H9 (cell line): ENCODE data around the gene USP28. TPM values are rescaled to one million over a fixed set of nuclear protein-coding genes. Genes with fewer than 3 reads are reported as not detected.
"Not testable (repeated sequence)": the region's sequence is repeated elsewhere in the genome, so short reads cannot be mapped to it uniquely, and the experiment has no call there.

Source experiments
- DNase-seq: peaks from one replicate; pipeline ENCODE4 v3.0.0-alpha.2; 2017
- H2AFZ ChIP-seq: one replicate; pipeline ENCODE4 v1.6.1; 2013; ENCODE audit warnings: mild to moderate bottlenecking, low read length, control low read depth, moderate library complexity
- H2AK5ac ChIP-seq: 2 replicates; pipeline ENCODE4 v1.6.1; 2013; ENCODE audit warnings: low read length, control low read depth, mixed read lengths; ENCODE audit not compliant: insufficient read length
- H2BK120ac ChIP-seq: one replicate; pipeline ENCODE4 v1.6.1; 2013; ENCODE audit warnings: low read depth, mild to moderate bottlenecking, low read length, control low read depth, inconsistent platforms; ENCODE audit not compliant: poor library complexity, severe bottlenecking
- H2BK12ac ChIP-seq: 2 replicates; pipeline ENCODE4 v1.6.1; 2013; ENCODE audit warnings: low read length, control low read depth, mixed read lengths, low read depth; ENCODE audit not compliant: insufficient read length
- H2BK15ac ChIP-seq: 2 replicates; pipeline ENCODE4 v1.6.1; 2013; ENCODE audit warnings: low read depth, low read length, control low read depth
- H2BK20ac ChIP-seq: one replicate; pipeline ENCODE4 v1.6.1; 2013; ENCODE audit warnings: low read depth, mild to moderate bottlenecking, low read length, control low read depth, inconsistent platforms; ENCODE audit not compliant: poor library complexity, severe bottlenecking
- H2BK5ac ChIP-seq: 2 replicates; pipeline ENCODE4 v1.6.1; 2013; ENCODE audit warnings: low read length, control low read depth, mixed read lengths; ENCODE audit not compliant: insufficient read length
- H3K14ac ChIP-seq: 2 replicates; pipeline ENCODE4 v1.6.1; 2013; ENCODE audit warnings: low read length, control low read depth; ENCODE audit not compliant: insufficient read depth
- H3K18ac ChIP-seq: 2 replicates; pipeline ENCODE4 v1.6.1; 2013; ENCODE audit warnings: low read depth, mild to moderate bottlenecking, mixed read lengths, low read length, control low read depth; ENCODE audit not compliant: insufficient read length
- H3K23ac ChIP-seq: 2 replicates; pipeline ENCODE4 v1.6.1; 2013; ENCODE audit warnings: low read length, control low read depth, mixed read lengths, low read depth; ENCODE audit not compliant: insufficient read length
- H3K23me2 ChIP-seq: 2 replicates; pipeline ENCODE4 v1.6.1; 2013; ENCODE audit warnings: low read depth, mild to moderate bottlenecking, mixed read lengths, low read length, control low read depth; ENCODE audit not compliant: insufficient read length, poor library complexity, severe bottlenecking
- H3K27ac ChIP-seq: 2 replicates; pipeline ENCODE4 v1.5.1; 2013; ENCODE audit warnings: low read length, control low read depth, mixed read lengths, low read depth; ENCODE audit not compliant: insufficient read length
- H3K27me3 ChIP-seq: 2 replicates; pipeline ENCODE4 v1.6.1; 2013; ENCODE audit warnings: low read length, control low read depth, inconsistent platforms; ENCODE audit not compliant: insufficient read depth
- H3K4ac ChIP-seq: 2 replicates; pipeline ENCODE4 v1.6.1; 2013; ENCODE audit warnings: low read depth, mild to moderate bottlenecking, control low read depth, inconsistent platforms, low read length, moderate library complexity
- H3K4me1 ChIP-seq: 2 replicates; pipeline ENCODE4 v1.6.1; 2013; ENCODE audit warnings: low read length, control low read depth, inconsistent platforms; ENCODE audit not compliant: insufficient read depth
- H3K4me2 ChIP-seq: 2 replicates; pipeline ENCODE4 v1.6.1; 2013; ENCODE audit warnings: low read length, control low read depth, mixed read lengths; ENCODE audit not compliant: insufficient read length, insufficient read depth
- H3K56ac ChIP-seq: 2 replicates; pipeline ENCODE4 v1.6.1; 2013; ENCODE audit warnings: low read depth, mild to moderate bottlenecking, mixed read lengths, low read length, control low read depth; ENCODE audit not compliant: insufficient read length
- H3K79me1 ChIP-seq: 2 replicates; pipeline ENCODE4 v1.6.1; 2013; ENCODE audit warnings: low read depth, mild to moderate bottlenecking, moderate library complexity, low read length, control low read depth, inconsistent platforms; ENCODE audit not compliant: insufficient read depth, poor library complexity, severe bottlenecking
- H3K79me2 ChIP-seq: 2 replicates; pipeline ENCODE4 v1.6.1; 2013; ENCODE audit warnings: low read length, control low read depth, inconsistent platforms; ENCODE audit not compliant: insufficient read depth
- H3K9ac ChIP-seq: 2 replicates; pipeline ENCODE4 v1.6.1; 2013; ENCODE audit warnings: low read length, control low read depth, mixed read lengths; ENCODE audit not compliant: insufficient read length; ENCODE audit errors: extremely low read depth
- H3K9me3 ChIP-seq: one replicate; pipeline ENCODE4 v1.6.1; 2013; ENCODE audit warnings: low read depth, low read length, inconsistent platforms; ENCODE audit not compliant: control insufficient read depth
- H3T11ph ChIP-seq: one replicate; pipeline ENCODE4 v1.6.1; 2013; ENCODE audit warnings: mild to moderate bottlenecking, low read length, control low read depth, inconsistent platforms
- H4K20me1 ChIP-seq: one replicate; pipeline ENCODE4 v1.6.1; 2013; ENCODE audit not compliant: control insufficient read depth, insufficient read length, insufficient read depth
- H4K5ac ChIP-seq: 2 replicates; pipeline ENCODE4 v1.6.1; 2013; ENCODE audit warnings: low read depth, mild to moderate bottlenecking, mixed read lengths, low read length, control low read depth; ENCODE audit not compliant: insufficient read length
- H4K8ac ChIP-seq: replicated peaks from 2 replicates; pipeline ENCODE4 v1.6.1; 2013; ENCODE audit warnings: low read length, control low read depth, mixed read lengths, low read depth; ENCODE audit not compliant: insufficient read length
- H4K91ac ChIP-seq: 2 replicates; pipeline ENCODE4 v1.6.1; 2013; ENCODE audit warnings: low read depth, mild to moderate bottlenecking, moderate library complexity, mixed read lengths, low read length, control low read depth; ENCODE audit not compliant: insufficient read length
- H3K27ac Mint-ChIP-seq, 3 experiments: 2 replicates in 2 of 3; 3 replicates in 1 of 3; pipeline ENCODE4 v1.8.0; 2020 to 2021; ENCODE audit warnings: mixed read lengths in 3 of 3, mild to moderate bottlenecking in 1 of 3, moderate library complexity in 1 of 3
- H3K27me3 Mint-ChIP-seq: 2 replicates; pipeline ENCODE4 v1.8.0; 2021; ENCODE audit warnings: low read depth, mild to moderate bottlenecking, moderate library complexity, mixed read lengths
- H3K36me3 Mint-ChIP-seq, 3 experiments: 2 replicates in 2 of 3; 3 replicates in 1 of 3; pipeline ENCODE4 v1.8.0; 2020 to 2021; ENCODE audit warnings: low read depth in 3 of 3, mixed read lengths in 3 of 3; ENCODE audit not compliant: insufficient read depth in 1 of 3
- H3K4me1 Mint-ChIP-seq, 2 experiments: 2 replicates each; pipeline ENCODE4 v1.8.0; 2020; ENCODE audit warnings: mixed read lengths in 2 of 2
- H3K4me3 Mint-ChIP-seq, 2 experiments: 2 replicates in 1 of 2; 3 replicates in 1 of 2; pipeline ENCODE4 v1.8.0; 2020 to 2021; ENCODE audit warnings: mild to moderate bottlenecking in 2 of 2, mixed read lengths in 2 of 2, moderate library complexity in 1 of 2
- H3K9me3 Mint-ChIP-seq, 2 experiments: 2 replicates in 1 of 2; 3 replicates in 1 of 2; pipeline ENCODE4 v1.8.0; 2020; ENCODE audit warnings: mild to moderate bottlenecking in 2 of 2, mixed read lengths in 2 of 2, moderate library complexity in 1 of 2
- CTCF ChIP-seq: fragments of 200-600 bp; sonication (generic); conservative IDR thresholded peaks from 3 replicates; pipeline ENCODE4 v1.8.0; 2021; ENCODE audit warnings: antibody characterized with exemption, mild to moderate bottlenecking
- WGBS: extraction: QIAGEN DNeasy Blood & Tissue Kit; methylation state at CpG from one replicate; pipeline ENCODE4 v1.1.7; 2013; ENCODE audit warnings: missing lambda C conversion rate, low lambda C conversion rate, mixed read lengths; ENCODE audit not compliant: insufficient read length; ENCODE audit errors: extremely low coverage; 5-methylcytosine and 5-hydroxymethylcytosine counted together
- total RNA-seq: library from RNA; stranded (reverse); gene quantifications from 2 replicates; pipeline ENCODE4 v1.2.1, GENCODE V29; 2021

Gene USP28
- total RNA-seq, 1 experiment from 2014 or later: 107 TPM

GRCh38 chr11:113880971-113881370 lies 5.6 kb upstream of the USP28 start:
- Histone ChIP-seq H3K4ac (no peak overlapping the region), H4K8ac (no peak overlapping the region), H3K4me2 (no peak overlapping the region), H3K23me2 (no peaks in the 10 kb centered on the region), H2BK20ac (no peak overlapping the region), H2BK120ac (no peak overlapping the region), H3K79me1 (no peaks in the 10 kb centered on the region), H3K18ac (no peak overlapping the region), H3K14ac (no peak overlapping the region), H3K27ac (no peak overlapping the region), H2BK15ac (no peak overlapping the region), H3K23ac (no peak overlapping the region), H3K27me3 (no peaks in the 10 kb centered on the region), H3K79me2 (no peaks in the 10 kb centered on the region), H2BK5ac (no peak overlapping the region), H3K9ac (no peak overlapping the region), H4K20me1 (no peaks in the 10 kb centered on the region), H2AFZ (no peak overlapping the region), H2BK12ac (no peak overlapping the region), H3K4me1 (peaks cover under 1% of the 10 kb centered on the region; the same call in 1 of the 2 replicates), H3K9me3 (no peaks in the 10 kb centered on the region), H4K5ac (no peak overlapping the region), H3K56ac (no peak overlapping the region), H4K91ac (no peak overlapping the region), H3T11ph (no peak overlapping the region), H2AK5ac (no peak overlapping the region)
- peaks cover 18 to 22% of the 10 kb centered on the region in 2 experiments for H3K4me1 Mint-ChIP-seq
- H3K27ac Mint-ChIP-seq: no peak overlapping the region
- H3K27me3 Mint-ChIP-seq: no peaks in the 10 kb centered on the region
- peaks cover 0 to 9% (median 0%) of the 10 kb centered on the region in 3 experiments; a peak in 4 of 7 replicates for H3K36me3 Mint-ChIP-seq
- WGBS: no CpG with 5 or more reads among the region's 4 CpGs
- DNase-seq: no peak
- TF ChIP-seq CTCF: no peak
- H3K4me3 Mint-ChIP-seq: no peak overlapping the region
- H3K9me3 Mint-ChIP-seq: peaks cover 6 to 11% of the 10 kb centered on the region in 2 experiments; a peak in 1 of 5 replicates

- not testable (repeated sequence) for H3K23me2 ChIP-seq, H3K4me3 Mint-ChIP-seq, H4K20me1 ChIP-seq, H2BK12ac ChIP-seq, H2BK120ac ChIP-seq, H3K4me2 ChIP-seq, H3K14ac ChIP-seq, DNase-seq, H2BK20ac ChIP-seq, H3K4me1 ChIP-seq, H2AFZ ChIP-seq, H3K27ac ChIP-seq, H3K36me3 Mint-ChIP-seq, H4K5ac ChIP-seq, H3K79me2 ChIP-seq, H3K9me3 ChIP-seq, H3K23ac ChIP-seq, H3K27me3 Mint-ChIP-seq, H3K56ac ChIP-seq, H2BK15ac ChIP-seq, H3K4ac ChIP-seq, H4K91ac ChIP-seq, H3K79me1 ChIP-seq, H2BK5ac ChIP-seq, H3K27ac Mint-ChIP-seq, H4K8ac ChIP-seq, H3K27me3 ChIP-seq, H3K18ac ChIP-seq, H3T11ph ChIP-seq, H2AK5ac ChIP-seq, H3K9ac ChIP-seq
- peaks cover 6 to 11% of the 10 kb centered on the region in 2 experiments; a peak in 1 of 5 replicates for H3K9me3 Mint-ChIP-seq
- H3K4me1 Mint-ChIP-seq: peaks cover 22 to 23% of the 10 kb centered on the region in 2 experiments
- WGBS: no CpG with 5 or more reads among the region's 4 CpGs
Observed at GRCh38 chr11:113879446-113879845, 4.1 kb upstream of the USP28 start.
